GM19372 (cell line): ENCODE data around the gene DNAH14.
"Not testable (repeated sequence)": the region's sequence is repeated elsewhere in the genome, so short reads cannot be mapped to it uniquely, and the experiment has no call there.

Source experiments
- ATAC-seq: cut with Tn5 transposase; IDR thresholded peaks from one replicate; pipeline ENCODE4 v1.9.1; 2021; ENCODE audit warnings: mild to moderate bottlenecking, low read depth, moderate library complexity; ENCODE audit not compliant: unreplicated experiment

DNAH14 gene

GRCh38 chr1:225230483-225230882, 301.0 kb downstream of the DNAH14 start:
- ATAC-seq: no peak

GRCh38 chr1:225232930-225233329, 303.5 kb downstream of the DNAH14 start:
- not testable (repeated sequence) for ATAC-seq

- ATAC-seq: no peak
Measured at GRCh38 chr1:225242611-225243010, 313.1 kb downstream of the DNAH14 start.

DNA sequence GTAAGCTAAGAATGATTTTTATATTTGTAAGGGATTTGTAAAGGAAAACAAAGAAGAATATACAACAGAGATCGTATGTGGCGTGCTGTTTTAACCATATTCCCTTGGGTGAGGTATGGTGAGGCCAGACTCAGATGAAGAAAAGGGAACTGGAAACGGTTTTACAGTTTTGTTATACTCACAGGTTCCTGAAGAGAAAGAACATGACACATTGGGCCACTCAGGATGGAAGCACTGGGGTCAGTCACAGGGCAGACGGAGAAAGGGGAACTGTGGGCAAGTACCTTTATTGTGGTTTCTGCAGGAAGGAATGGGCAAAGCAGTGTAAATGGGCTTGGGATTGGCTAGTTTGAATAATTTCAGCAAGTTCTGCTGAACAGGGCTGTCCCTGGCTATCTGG, 321.0 kb downstream of the DNAH14 start:
- ATAC-seq: peak; percentile 67

GRCh38 chr1:225253173-225253572, 323.7 kb downstream of the DNAH14 start:
- ATAC-seq: no peak

- ATAC-seq: no peak
Measured at GRCh38 chr1:225253784-225254183, 324.3 kb downstream of the DNAH14 start.

GRCh38 chr1:225254676-225255075, 325.2 kb downstream of the DNAH14 start:
- no peak for ATAC-seq

- ATAC-seq: no peak
Measured at GRCh38 chr1:225257081-225257480, 327.6 kb downstream of the DNAH14 start.

GRCh38 chr1:225258811-225259210, 329.3 kb downstream of the DNAH14 start:
- ATAC-seq: no peak

DNA sequence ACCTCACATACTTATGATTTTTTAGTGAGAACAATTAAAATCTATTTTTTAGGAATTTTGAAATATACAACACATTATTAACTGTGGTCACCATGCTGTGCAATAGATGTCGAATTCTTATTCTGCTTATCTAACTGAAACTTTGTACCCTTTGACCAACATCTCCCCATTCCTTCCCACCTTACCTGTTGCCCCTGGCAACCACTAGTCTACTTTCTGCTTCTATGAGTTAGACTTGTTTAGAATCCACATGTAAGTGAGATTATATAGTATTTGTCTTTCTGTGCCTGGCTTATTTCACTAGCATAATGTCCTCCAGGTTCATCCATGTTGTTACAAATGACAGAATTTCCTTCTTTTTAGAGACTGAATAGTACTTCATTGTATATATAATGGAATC, 330.1 kb downstream of the DNAH14 start:
- ATAC-seq: no peak

DNA sequence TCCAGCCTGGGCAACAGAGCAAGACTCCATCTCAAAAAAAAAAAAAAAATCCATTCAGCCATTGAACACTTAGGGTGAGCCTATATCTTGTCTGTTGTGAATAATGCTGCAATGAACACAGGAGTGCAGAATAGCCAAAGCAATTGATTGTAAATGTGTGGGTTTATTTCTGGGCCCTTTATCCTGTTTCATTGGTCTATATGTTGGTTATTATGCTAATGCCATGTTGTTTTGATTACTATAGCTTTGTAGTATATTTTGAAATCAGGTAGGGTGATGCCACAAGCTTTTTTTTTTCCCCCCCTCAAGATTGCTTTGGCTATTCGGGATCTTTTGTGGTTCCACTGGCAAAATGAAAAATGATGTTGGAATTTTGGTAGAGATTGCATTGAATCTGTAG, 330.8 kb downstream of the DNAH14 start:
- ATAC-seq: no peak

- ATAC-seq: no peak
Measured at GRCh38 chr1:225277445-225277844, 348.0 kb downstream of the DNAH14 start.

- ATAC-seq: no peak
Measured at GRCh38 chr1:225280563-225280962, 351.1 kb downstream of the DNAH14 start.

GRCh38 chr1:225290244-225290643, 360.8 kb downstream of the DNAH14 start:
- ATAC-seq: no peak

- ATAC-seq: no peak
Measured at GRCh38 chr1:225299624-225300023, 370.1 kb downstream of the DNAH14 start.

GRCh38 chr1:225300381-225300780, 370.9 kb downstream of the DNAH14 start:
- no peak for ATAC-seq

GRCh38 chr1:225304996-225305395, 375.5 kb downstream of the DNAH14 start:
- ATAC-seq: no peak

DNA sequence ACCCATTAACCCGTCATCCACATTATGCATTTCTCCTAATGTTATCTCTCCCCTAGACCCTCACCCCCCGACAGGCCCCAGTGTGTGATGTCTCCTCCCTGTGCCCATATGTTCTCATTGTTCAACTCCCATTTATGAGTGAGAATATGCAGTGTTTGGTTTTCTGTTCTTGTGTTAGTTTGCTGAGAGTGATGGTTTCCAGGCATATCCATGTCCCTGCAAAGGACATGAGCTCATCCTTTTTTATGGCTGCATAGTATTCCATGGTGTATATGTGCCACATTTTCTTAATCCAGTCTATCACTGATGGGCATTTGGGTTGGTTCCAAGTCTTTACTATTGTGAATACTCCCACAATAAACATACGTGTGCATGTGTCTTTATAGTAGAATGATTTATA, 381.1 kb downstream of the DNAH14 start:
- ATAC-seq: not testable (repeated sequence)

DNA sequence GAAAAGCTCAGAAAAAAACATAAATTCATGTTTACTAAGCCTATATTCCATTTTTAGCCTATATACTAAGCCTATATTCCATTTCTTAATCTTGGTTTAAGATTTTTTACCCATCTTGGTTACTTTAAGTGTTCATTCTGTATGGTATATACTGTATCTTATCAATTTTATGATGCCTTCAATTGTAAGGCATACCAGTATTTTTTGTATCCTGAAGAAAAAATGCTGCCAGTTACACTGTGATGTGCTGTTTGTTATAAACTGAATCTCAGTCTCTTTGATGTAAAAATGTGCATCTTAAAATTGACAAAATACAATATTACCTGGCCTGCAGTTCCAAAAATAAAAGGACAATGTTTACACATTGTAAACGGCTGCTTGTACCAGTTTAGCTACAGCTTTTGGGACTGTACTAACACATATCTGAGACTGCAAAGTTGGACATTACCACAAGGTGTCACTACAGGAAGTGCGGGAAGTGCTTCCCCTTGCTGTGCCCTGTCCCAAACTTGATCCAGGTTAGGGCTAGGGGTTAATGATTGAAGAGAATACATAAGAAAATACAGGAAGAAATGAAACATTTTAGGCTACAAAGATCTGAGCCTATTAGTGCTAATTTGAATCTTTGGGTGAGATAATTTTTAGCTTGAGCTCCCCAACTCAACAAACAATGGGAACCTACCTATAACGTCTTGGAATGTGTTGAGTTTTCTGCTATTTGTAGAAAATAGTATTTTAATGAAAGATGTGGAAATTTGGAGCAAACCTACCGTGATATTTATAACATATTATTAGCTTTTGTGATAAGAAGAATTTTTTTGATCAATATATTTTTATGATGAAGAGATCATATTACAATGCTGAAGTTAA, 389.5 kb downstream of the DNAH14 start:
- peak; percentile 85 for ATAC-seq

DNA sequence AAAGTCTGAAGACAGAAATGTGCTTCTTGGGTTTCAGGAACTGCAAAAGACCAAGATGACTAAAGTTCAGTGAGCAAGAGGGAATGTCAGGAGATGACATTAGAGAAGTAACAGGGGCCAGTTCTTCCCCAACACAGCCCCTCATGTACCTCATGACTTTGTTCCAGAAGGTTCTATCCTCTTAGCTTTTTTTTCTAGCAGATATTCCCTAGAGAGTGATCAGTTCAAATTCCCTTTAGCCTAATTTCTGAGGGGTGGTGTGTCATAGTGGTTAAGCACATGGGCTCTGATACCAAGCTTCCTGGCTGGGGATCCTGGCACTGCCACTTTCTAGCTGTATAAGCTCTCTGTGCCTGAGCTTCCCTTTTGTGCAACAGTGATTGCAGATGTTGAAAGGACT, 390.4 kb downstream of the DNAH14 start:
- ATAC-seq: no peak

- ATAC-seq: no peak
Measured at GRCh38 chr1:225321784-225322183, 392.3 kb downstream of the DNAH14 start.

- ATAC-seq: no peak
Measured at GRCh38 chr1:225329041-225329440, 399.6 kb downstream of the DNAH14 start.
